Activated CD4-positive, alpha-beta memory T cell treated with anti-CD3 and anti-CD28 coated beads, Interleukin-2, amount 10 ng/mL, durations not matched to agents 7 days and 5 days (primary cell): Measurements from ENCODE around the gene LANCL2. TPM values are rescaled to one million over a fixed set of nuclear protein-coding genes. Genes with fewer than 3 reads are reported as not detected.

ENCODE experiments used
- CTCF ChIA-PET: fragments of 350-600 bp; sonication (Branson Sonifier 250); formaldehyde crosslinking; loops from one replicate; lab custom pipeline; 2021; ENCODE audit warnings: antibody characterized with exemption, inconsistent platforms; lab: Charles Lee
- POLR2A ChIA-PET: fragments of 350-600 bp; sonication (Branson Sonifier 250); formaldehyde crosslinking; loops from one replicate; lab custom pipeline; 2021; ENCODE audit warnings: antibody characterized with exemption; lab: Charles Lee
- DNase-seq: peaks from one replicate; pipeline ENCODE4 v3.0.0-alpha.2; 2020
- H3K27ac Mint-ChIP-seq: one replicate; pipeline ENCODE4 v1.8.0; 2021; ENCODE audit warnings: mild to moderate bottlenecking, mixed read lengths
- H3K27me3 Mint-ChIP-seq: one replicate; pipeline ENCODE4 v1.8.0; 2021; ENCODE audit warnings: mixed read lengths
- H3K36me3 Mint-ChIP-seq: one replicate; pipeline ENCODE4 v1.8.0; 2021; ENCODE audit warnings: low read depth, mixed read lengths
- H3K4me1 Mint-ChIP-seq: one replicate; pipeline ENCODE4 v1.8.0; 2021; ENCODE audit warnings: mixed read lengths
- H3K4me3 Mint-ChIP-seq: one replicate; pipeline ENCODE4 v1.8.0; 2021; ENCODE audit warnings: mild to moderate bottlenecking, mixed read lengths
- H3K9me3 Mint-ChIP-seq: one replicate; pipeline ENCODE4 v1.8.0; 2021; ENCODE audit warnings: mixed read lengths
- total RNA-seq, 2 experiments: library from RNA; stranded (reverse); gene quantifications; one replicate each; pipeline ENCODE4 v1.2.3, GENCODE V29; 2021

The LANCL2 gene
- total RNA-seq, 2 experiments from 2014 or later = 6.4 TPM

DNA sequence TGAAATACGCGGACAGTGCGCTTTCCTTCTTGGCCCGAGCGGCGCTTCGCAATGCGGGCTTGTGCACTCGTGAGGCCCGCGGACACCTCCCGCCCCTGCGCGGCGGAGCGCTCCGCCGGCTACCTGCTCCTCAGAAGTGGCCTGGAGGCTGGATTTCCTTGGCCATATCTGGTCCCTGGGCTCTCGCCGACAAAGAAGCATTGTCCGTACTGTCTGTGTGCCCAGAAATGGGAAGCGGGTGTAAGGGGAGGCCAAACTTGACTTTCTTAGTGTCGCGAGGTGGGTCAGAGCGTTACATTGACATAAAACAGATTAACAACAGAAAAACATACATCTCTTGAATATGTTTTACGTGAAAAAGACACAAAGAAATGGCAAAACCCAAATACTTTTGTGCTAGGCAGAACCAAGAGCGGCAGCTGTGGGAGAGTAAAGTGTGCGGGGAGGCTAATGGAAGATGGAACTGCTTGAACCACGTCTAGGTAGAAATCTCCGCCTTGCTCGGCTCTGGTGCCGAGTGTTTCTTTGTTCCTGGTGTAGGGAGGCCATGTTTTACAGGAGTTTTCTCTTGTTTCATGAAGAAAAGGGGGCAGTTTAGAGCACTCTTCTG lies 1.4 kb downstream of the LANCL2 start:
- Mint-ChIP-seq H3K27ac (peak overlapping the region; percentile 93), H3K4me1 (peaks cover 27% of the 10 kb centered on the region), H3K4me3 (peak overlapping the region; percentile 86), H3K36me3 (peaks cover 8% of the 10 kb centered on the region), H3K9me3 (no peaks in the 10 kb centered on the region), H3K27me3 (peaks cover 1% of the 10 kb centered on the region)
- ChIA-PET POLR2A (interaction anchor here (0.9 to 3.3 kb wide), 22 partner anchors 9 to 740 kb away, joined by 3 to 29 read pairs (median 5); partner anchors contain the start of genes CHCHD2, PSPH, SEC61G and SUMF2), CTCF (interaction anchor here (1.0 to 1.5 kb wide), 7 partner anchors 15 to 696 kb away, joined by 3 to 15 read pairs (median 3); partner anchors contain the start of gene VOPP1)
- peak; percentile 25 for DNase-seq

DNA sequence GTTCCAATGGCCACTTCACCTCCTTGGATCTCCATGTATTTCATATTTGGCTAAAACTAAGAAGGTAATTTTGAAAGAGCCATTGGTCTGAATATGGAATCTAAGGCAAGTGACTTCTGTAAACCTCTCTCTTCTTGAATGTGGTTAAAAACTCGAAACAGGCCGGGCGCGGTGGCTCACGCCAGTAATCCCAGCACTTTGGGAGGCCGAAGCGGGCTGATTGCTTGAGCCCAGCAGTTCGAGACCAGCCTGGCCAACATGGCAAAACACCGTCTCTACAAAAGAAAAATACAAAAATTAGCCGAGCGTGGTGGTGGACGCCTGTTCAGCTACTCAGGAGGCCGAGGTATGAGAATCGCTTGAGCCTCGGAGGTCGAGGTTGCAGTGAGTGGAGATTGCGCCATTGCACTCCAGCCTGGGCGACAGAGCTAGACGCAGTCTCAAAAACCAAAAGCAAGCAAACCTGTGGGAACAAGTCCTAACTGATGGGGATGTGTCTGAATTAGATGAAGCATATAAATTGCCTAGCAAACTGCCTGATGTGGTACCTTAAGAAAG lies 2.2 kb downstream of the LANCL2 start:
- peaks cover 8% of the 10 kb centered on the region for H3K36me3 Mint-ChIP-seq
- H3K4me3 Mint-ChIP-seq = peak overlapping the region; percentile 86
- no peaks in the 10 kb centered on the region for H3K9me3 Mint-ChIP-seq
- peaks cover 27% of the 10 kb centered on the region for H3K4me1 Mint-ChIP-seq
- ChIA-PET CTCF (no interaction called here), POLR2A (interaction anchor here (1.2 to 3.3 kb wide), 5 partner anchors 32 to 739 kb away, joined by 3 to 29 read pairs (median 13); partner anchors contain the start of genes CHCHD2 and SEC61G)
- H3K27ac Mint-ChIP-seq = peak overlapping the region; percentile 93
- no peak for DNase-seq
- no peaks in the 10 kb centered on the region for H3K27me3 Mint-ChIP-seq

DNA sequence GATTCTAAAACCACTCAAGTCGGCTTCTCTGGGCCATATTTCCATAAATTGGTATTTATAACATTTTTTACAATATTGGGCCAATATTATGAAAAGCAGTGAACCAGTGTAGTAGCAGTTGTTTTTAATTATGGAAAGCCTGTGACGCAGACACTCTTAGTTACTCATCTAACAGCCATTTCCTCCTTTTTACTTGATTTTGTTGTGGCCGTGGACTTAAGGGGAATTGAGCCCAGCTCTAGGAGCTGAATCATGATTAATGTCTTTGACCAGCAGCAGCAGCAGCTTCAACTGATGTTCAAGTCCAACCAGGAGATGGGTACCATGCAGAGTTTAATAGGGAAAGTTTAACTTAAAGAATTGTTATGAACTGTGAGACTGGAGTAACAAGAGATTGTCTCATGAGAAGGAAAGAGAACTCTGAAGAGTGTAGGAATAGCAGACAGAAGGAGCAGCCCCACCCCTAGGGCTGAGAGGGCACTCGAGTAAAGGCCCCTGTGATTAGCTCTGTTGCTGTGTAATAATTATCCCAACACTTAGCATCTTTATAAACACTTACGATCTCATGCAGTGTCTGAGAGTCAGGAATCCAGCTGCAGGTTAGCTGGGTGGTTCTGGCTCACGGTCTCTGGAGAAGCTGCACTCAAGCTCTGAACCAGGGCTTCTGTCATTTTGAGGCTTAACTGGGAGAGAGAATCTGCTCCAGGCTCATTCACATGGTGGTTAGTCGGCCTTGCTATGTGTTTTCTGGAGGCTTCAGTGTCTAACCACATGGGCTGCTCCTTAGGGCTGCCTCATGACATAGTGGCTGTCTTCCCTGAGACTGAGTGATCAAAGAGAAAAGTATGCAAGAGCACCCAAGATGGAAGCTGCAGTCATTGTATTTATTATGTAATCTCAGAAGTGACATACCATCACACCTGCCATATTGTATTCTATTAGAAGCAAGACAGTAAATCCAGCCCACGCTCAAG lies 4.6 kb downstream of the LANCL2 start:
- H3K27ac Mint-ChIP-seq = no peak overlapping the region
- H3K36me3 Mint-ChIP-seq = peaks cover 8% of the 10 kb centered on the region
- ChIA-PET CTCF (no interaction called here), POLR2A (no interaction called here)
- H3K9me3 Mint-ChIP-seq = no peaks in the 10 kb centered on the region
- DNase-seq = no peak
- H3K27me3 Mint-ChIP-seq = no peaks in the 10 kb centered on the region
- H3K4me1 Mint-ChIP-seq = peaks cover 24% of the 10 kb centered on the region
- H3K4me3 Mint-ChIP-seq = no peak overlapping the region

DNA sequence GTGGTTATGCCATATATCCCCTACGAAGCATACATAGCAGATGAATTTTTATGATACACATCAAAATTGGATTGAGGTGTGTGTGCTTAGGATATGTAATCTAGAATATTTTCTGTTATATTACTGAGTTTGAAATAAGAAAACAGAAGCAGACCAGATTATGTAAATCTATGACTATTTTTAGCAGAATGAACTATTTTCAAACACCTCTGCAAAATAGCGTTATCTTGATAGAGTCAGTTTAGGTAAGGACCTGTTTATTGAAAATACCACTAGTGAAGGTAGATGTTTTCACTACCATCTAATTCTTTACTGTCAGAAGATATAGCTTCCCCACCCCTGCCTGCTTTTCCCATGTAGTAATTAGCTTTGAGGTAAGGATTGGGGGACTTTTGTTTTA lies 9.1 kb downstream of the LANCL2 start:
- Mint-ChIP-seq H3K36me3 (no peaks in the 10 kb centered on the region), H3K4me1 (no peaks in the 10 kb centered on the region), H3K27ac (no peak overlapping the region), H3K4me3 (no peak overlapping the region), H3K27me3 (no peaks in the 10 kb centered on the region), H3K9me3 (no peaks in the 10 kb centered on the region)
- ChIA-PET CTCF (interaction anchor here (1.9 kb wide), 1 partner anchor 41 kb away, joined by 6 read pairs; no protein-coding TSS in a partner anchor), POLR2A (no interaction called here)
- no peak for DNase-seq

DNA sequence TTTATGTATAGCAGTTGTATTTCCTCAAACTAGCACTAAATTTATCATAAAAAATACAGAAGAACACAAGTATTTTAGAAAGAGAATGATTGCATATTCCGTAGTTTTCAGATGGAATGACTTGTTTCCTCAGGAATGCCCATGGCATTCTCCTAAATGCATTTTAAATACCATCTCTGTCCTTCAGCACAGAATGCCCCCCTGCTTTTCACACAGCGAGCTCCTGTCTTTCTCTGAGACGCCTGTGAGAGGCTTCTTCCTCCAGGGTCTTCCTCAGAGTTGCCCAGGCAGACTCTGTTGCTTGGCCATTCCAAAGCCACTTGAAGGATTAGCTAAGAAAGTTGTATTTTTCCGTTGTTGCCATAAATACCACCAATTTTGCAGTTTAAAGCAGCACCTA lies 10.1 kb downstream of the LANCL2 start:
- CTCF ChIA-PET = interaction anchor here (1.0 kb wide), 1 partner anchor 40 kb away, joined by 3 read pairs; no protein-coding TSS in a partner anchor
- Mint-ChIP-seq H3K9me3 (no peaks in the 10 kb centered on the region), H3K27ac (no peak overlapping the region), H3K36me3 (no peaks in the 10 kb centered on the region), H3K4me1 (no peaks in the 10 kb centered on the region), H3K27me3 (no peaks in the 10 kb centered on the region), H3K4me3 (no peak overlapping the region)
- no peak for DNase-seq
- POLR2A ChIA-PET = interaction anchor here (1.3 to 1.7 kb wide), 2 partner anchors 9 to 65 kb away, joined by 3 to 6 read pairs; partner anchors contain the start of gene LANCL2

DNA sequence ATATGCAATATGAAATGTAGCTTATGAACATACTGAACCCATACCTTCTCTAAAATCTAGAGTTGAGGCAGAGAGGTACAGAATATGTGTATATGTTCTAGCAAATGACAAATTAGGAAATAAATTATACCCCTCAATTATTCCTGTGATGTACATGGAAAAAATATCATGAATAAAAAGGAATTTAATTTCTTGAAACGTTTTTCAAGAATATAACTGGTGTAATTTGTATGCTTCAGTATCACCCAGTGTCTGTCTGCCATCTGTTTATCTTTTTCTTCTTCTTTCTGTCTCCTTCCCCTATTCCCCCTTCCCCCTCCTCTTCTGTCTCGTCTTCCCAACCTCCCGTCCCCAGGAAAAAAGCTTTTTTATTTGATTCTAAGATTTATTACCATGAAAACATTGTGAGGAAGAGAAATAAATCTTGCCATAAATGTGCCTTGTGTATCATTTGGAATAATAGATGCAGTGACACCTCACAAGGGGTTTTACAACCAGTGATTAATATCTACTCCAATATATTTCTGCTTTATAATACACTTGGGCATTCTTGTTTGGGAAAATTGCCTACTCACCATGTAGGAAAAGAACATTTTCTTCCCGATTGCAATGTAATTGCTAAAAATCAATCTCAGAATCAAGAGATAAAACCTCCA lies 12.2 kb downstream of the LANCL2 start:
- Mint-ChIP-seq H3K4me1 (no peaks in the 10 kb centered on the region), H3K36me3 (no peaks in the 10 kb centered on the region), H3K27ac (no peak overlapping the region), H3K9me3 (no peaks in the 10 kb centered on the region), H3K27me3 (no peaks in the 10 kb centered on the region), H3K4me3 (no peak overlapping the region)
- ChIA-PET CTCF (interaction anchor here (1.1 kb wide), 1 partner anchor 38 kb away, joined by 3 read pairs; no protein-coding TSS in a partner anchor), POLR2A (no interaction called here)
- no peak for DNase-seq

DNA sequence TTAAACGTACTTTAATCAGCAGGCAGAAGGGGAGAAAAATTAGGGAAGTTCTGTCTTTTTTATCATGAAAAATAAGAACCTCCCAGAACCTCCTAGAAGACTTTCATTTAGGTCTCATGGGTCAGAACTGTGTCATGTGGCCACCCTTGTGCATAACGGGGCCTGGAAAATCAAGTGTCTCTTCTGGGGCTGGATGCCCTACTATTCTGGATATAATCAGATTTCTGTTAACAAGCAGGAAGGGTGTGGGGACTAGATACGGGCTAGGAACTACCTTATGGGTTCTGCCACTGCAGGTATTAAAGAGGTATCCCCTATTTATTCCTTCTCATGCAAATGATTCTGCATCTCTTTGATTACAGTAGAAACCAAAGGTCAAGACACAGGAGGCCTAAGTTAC lies 14.1 kb downstream of the LANCL2 start:
- Mint-ChIP-seq H3K27me3 (no peaks in the 10 kb centered on the region), H3K36me3 (no peaks in the 10 kb centered on the region), H3K9me3 (peaks cover 2% of the 10 kb centered on the region), H3K4me3 (no peak overlapping the region), H3K27ac (no peak overlapping the region), H3K4me1 (no peaks in the 10 kb centered on the region)
- ChIA-PET POLR2A (no interaction called here), CTCF (no interaction called here)
- DNase-seq = no peak

DNA sequence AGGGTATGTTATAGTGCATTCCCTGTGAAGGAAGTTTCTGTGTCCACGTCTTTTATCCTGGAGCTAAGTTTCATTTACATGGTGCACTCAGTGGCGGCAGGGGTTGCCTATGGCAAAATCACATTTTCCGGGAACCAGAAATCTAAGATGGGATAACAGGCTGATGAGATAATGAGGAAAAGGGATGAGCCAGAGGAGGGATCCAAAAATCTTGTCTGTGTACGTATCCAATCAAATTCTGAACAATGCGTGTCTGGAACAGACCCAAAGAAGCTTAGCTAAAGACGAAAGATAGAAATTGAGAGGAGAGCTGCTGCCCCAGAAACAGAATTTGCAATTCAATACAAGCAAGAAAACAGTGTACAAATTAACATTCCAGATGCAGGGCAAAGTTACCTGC lies 16.1 kb downstream of the LANCL2 start:
- H3K27me3 Mint-ChIP-seq = no peaks in the 10 kb centered on the region
- H3K4me1 Mint-ChIP-seq = no peaks in the 10 kb centered on the region
- H3K36me3 Mint-ChIP-seq = peaks cover 6% of the 10 kb centered on the region
- ChIA-PET POLR2A (no interaction called here), CTCF (no interaction called here)
- peaks cover 12% of the 10 kb centered on the region for H3K9me3 Mint-ChIP-seq
- H3K27ac Mint-ChIP-seq = no peak overlapping the region
- DNase-seq = no peak
- no peak overlapping the region for H3K4me3 Mint-ChIP-seq

DNA sequence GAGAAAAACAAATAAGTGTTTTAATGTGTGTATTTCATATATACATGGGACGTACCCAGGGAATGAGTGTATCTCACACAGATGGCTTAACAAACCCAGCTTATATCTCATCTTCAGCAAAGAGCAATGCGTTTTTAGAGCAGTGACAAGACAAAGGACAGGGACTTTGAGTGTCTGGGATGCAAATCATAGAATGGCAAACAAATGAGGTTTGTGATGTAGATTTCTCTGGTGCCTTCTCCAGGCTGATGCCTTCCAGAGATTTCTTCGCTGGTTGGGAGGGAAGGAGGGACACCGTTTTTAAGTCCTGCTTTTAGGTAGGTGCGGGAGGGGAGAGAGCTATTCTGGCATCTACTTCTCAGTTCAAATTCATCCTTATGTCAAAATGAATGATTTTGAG lies 16.6 kb downstream of the LANCL2 start:
- CTCF ChIA-PET = no interaction called here
- Mint-ChIP-seq H3K36me3 (peaks cover 12% of the 10 kb centered on the region), H3K4me3 (no peak overlapping the region), H3K27me3 (no peaks in the 10 kb centered on the region), H3K9me3 (peaks cover 17% of the 10 kb centered on the region), H3K4me1 (no peaks in the 10 kb centered on the region), H3K27ac (no peak overlapping the region)
- POLR2A ChIA-PET = no interaction called here
- no peak for DNase-seq

DNA sequence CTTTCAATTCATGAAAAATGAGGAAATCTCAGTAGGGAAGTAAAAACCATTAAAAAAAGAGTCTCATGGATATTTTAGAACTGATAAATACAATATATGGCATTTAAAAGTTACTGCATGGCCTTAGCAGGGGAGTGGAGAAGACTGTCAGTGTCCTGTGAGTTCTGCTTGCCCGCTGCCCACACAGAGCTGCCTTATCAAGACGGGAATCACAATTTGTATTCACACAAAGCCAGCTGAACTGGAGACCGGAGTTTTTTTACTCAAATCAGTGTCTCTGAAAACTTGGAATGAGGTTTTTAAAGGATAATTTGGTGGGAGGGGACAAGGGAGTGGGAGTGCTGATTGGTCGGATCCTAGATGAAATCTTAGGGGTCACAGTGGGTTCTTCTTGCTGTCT lies 17.1 kb downstream of the LANCL2 start:
- H3K4me3 Mint-ChIP-seq = no peak overlapping the region
- POLR2A ChIA-PET = no interaction called here

DNA sequence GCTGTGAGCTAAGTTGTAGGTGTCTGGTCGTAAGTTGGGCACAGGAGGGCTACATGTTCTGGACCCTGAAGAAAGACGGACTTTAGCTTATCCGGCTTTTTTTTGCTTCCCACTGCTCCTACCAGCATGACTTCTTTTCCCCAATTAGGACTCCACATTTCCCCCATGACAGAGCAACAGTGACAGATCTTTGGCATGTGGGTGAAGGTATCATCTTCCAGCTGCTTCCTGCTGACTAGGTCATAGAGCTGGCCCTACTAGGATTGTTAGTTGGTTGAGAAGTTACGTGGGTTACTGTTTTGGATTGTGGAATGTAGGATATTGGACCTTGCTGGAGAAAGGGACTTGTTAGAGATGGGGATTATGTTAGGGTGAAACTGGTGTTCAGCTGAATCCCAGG lies 21.4 kb downstream of the LANCL2 start:
- no peak overlapping the region for H3K27ac Mint-ChIP-seq
- POLR2A ChIA-PET = no interaction called here
- peaks cover 28% of the 10 kb centered on the region for H3K36me3 Mint-ChIP-seq
- peaks cover 42% of the 10 kb centered on the region for H3K9me3 Mint-ChIP-seq
- CTCF ChIA-PET = no interaction called here
- DNase-seq = no peak
- H3K4me1 Mint-ChIP-seq = no peaks in the 10 kb centered on the region
- no peak overlapping the region for H3K4me3 Mint-ChIP-seq
- no peaks in the 10 kb centered on the region for H3K27me3 Mint-ChIP-seq

More for the DNA sequence above, 17.1 kb downstream of the LANCL2 start:
- peaks cover 22% of the 10 kb centered on the region for H3K9me3 Mint-ChIP-seq
- H3K36me3 Mint-ChIP-seq = peaks cover 17% of the 10 kb centered on the region
- no peaks in the 10 kb centered on the region for H3K27me3 Mint-ChIP-seq
- H3K4me1 Mint-ChIP-seq = no peaks in the 10 kb centered on the region
- no peak for DNase-seq
- no peak overlapping the region for H3K27ac Mint-ChIP-seq
- CTCF ChIA-PET = no interaction called here

DNA sequence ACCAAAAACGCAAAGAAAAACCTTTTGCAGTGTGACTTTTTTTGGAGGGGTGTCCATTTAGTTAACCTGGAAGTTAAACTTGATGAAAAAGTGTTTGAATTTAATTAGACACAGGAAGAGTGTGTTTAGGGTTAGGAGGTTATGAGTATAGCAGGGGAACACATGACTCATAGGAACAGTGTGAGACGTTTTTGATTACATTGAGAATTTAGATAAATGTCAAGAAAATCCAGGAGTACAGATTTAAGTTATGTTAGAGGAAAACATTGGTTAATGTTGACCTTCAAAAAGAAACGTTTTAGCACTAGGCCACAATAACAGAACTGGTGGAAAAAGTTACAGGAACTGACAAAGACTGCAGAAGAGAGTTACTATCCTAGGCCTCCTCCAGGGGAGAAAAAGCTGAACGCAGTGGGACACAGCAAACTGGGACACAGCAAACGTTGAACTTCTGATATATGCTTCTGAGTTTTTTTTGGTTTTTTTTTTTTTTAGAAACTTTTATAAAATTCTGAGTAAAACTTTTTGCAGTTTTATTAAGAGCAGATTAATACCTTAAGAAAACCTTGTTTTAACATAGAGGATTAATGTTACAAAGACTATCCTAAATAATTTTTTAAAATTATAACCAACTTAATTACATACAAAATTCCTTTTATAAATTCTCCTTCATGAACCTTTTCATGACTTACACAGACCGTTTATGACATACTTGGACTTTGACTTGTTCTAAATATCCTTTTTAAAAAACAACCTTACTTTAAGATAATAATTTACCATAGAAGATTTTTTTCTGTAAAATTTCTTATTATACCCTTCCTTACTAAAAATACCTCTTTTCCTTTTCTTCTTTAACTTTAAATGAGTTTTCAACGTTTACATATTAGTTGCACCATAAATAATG lies 22.2 kb downstream of the LANCL2 start:
- Mint-ChIP-seq H3K36me3 (peaks cover 28% of the 10 kb centered on the region), H3K4me3 (no peak overlapping the region), H3K27me3 (no peaks in the 10 kb centered on the region), H3K4me1 (no peaks in the 10 kb centered on the region), H3K9me3 (peaks cover 42% of the 10 kb centered on the region), H3K27ac (no peak overlapping the region)
- ChIA-PET POLR2A (no interaction called here), CTCF (interaction anchor here (1.2 kb wide), 1 partner anchor 107 kb away, joined by 4 read pairs; no protein-coding TSS in a partner anchor)
- DNase-seq = no peak
